Heart left ventricle (tissue), 16 donors: ENCODE measurements around the gene C3. TPM values are rescaled to one million over a fixed set of nuclear protein-coding genes. Genes with fewer than 3 reads are reported as not detected.

ENCODE experiments used
- ATAC-seq, 4 donors: fragments of 200-7000 bp; cut with Tn5 transposase; one replicate each; pipeline ENCODE4 v1.9.1; 2020 to 2022; ENCODE audit warnings: moderate library complexity in 4 of 4, mild to moderate bottlenecking in 3 of 4, moderate number of reproducible peaks in 1 of 4
- DNase-seq, 5 donors: peaks; one replicate each; pipeline ENCODE4 v3.0.0-alpha.2; 2020
- H3K27ac ChIP-seq, 12 donors: fragments of 200-600 bp; sonication (generic) in 4 of 12; one replicate each; pipeline versions ENCODE4 v1.5.0 to v1.8.0; 2016 to 2022; ENCODE audit warnings: mild to moderate bottlenecking in 2 of 12
- H3K27me3 ChIP-seq, 9 donors: fragments of 200-600 bp; sonication (generic) in 2 of 9; one replicate each; pipeline versions ENCODE4 v1.5.1 to v1.8.0; 2016 to 2022; ENCODE audit warnings: mild to moderate bottlenecking in 3 of 9
- H3K36me3 ChIP-seq, 9 donors: fragments of 200-600 bp; sonication (generic) in 2 of 9; one replicate each; pipeline versions ENCODE4 v1.5.0 to v1.8.0; 2018 to 2022; ENCODE audit warnings: mild to moderate bottlenecking in 2 of 9
- H3K4me1 ChIP-seq, 12 donors: fragments of 200-600 bp; sonication (generic) in 4 of 12; one replicate each; pipeline versions ENCODE4 v1.5.0 to v1.8.0; 2016 to 2022; ENCODE audit warnings: mild to moderate bottlenecking in 3 of 12
- H3K4me3 ChIP-seq, 12 donors: fragments of 200-600 bp; sonication (generic) in 4 of 12; one replicate each; pipeline versions ENCODE4 v1.5.0 to v1.8.0; 2017 to 2022; ENCODE audit warnings: mild to moderate bottlenecking in 9 of 12, moderate library complexity in 4 of 12
- H3K9me3 ChIP-seq, 12 donors: fragments of 200-600 bp; sonication (generic) in 4 of 12; one replicate each; pipeline versions ENCODE4 v1.5.0 to v1.8.0; 2016 to 2022; ENCODE audit warnings: mild to moderate bottlenecking in 1 of 12
- CTCF ChIP-seq, 12 donors: fragments of 200-600 bp; sonication (generic) in 4 of 12; IDR thresholded peaks; one replicate each; pipeline versions ENCODE4 v1.5.0 to v1.8.0; 2018 to 2022; ENCODE audit warnings: antibody characterized with exemption in 12 of 12, mild to moderate bottlenecking in 5 of 12
- POLR2A ChIP-seq, 2 donors: fragments of 450-650 bp; IDR thresholded peaks; one replicate each; pipeline ENCODE4 v1.6.1; 2017; ENCODE audit warnings: antibody characterized with exemption in 2 of 2, mild to moderate bottlenecking in 2 of 2, moderate library complexity in 2 of 2
- WGBS, 4 donors: extraction: QIAGEN DNeasy Blood & Tissue Kit in 2 of 4; methylation state at CpG; one replicate each; pipeline versions ENCODE4 v1.1.5 to v1.1.7; 2013 to 2018; 5-methylcytosine and 5-hydroxymethylcytosine counted together
- intact Hi-C, 10 donors: fragments of 100-400 bp; cut with DNase I; formaldehyde crosslinking; loops; one replicate each; pipeline versions ENCODE4 v1.11.1 to v1.14.2; 2022
- polyA plus RNA-seq, 2 donors: library from polyadenylated mRNA; stranded (reverse); fragments of 200-250 nt; gene quantifications; one replicate each; pipeline ENCODE4 v1.2.3, GENCODE V29; 2013
- total RNA-seq, 9 donors: library from RNA; depleted of rRNA in 2 of 9; stranded (reverse); fragments of >200 nt in 2 of 9; fragmentation: NEBNext Ultra II Directional in 3 of 9; extraction: Animal tissue kit (Norgen Biotek cat#: 25700) in 3 of 9; gene quantifications; one replicate each; pipeline versions ENCODE4 v1.1.0 to v1.2.4, GENCODE V29; 2016 to 2023
- donor health status: ischemic (EF 13 %, LVEDD 7.1; RV severe dilation, severe dysfunction).
- donor health status: healthy with polysubstance abuse.
- donor health status: DM: no; HTN: yes; CAD: no.
- donor health status: DM: no; HTN: no; CAD: no.
- donor health status: ischemic (EF 25% LVEDD 6.9; RV normal size, moderate dysfunction).
- donor health status: ischemic (EF 25% LVEDD 5.7; RV mildly dilated, moderate dysfunction).
- donor health status: healthy.
- donor health status: DM: yes; HTN: yes; CAD: no.
- donor health status: ischemic (EF 35%, LVEDD 5.7; RV mildly dilated, moderate dysfunction).
- donor health status: nonischemic (EF 11% LVEDD 7.7; RV severe dilation, severe dysfunction).
- donor health status: DM: yes; HTN: yes; CAD: no.
- donor health status: PGD.
- donor health status: ischemic (EF 29% LVEDD 5.4; RV normal size, mild dysfunction).
- donor health status: nonischemic (EF 23%, LVEDD 6.1; RV moderate dilation, normal function).

Gene C3
- total and polyA plus RNA-seq, 11 donors, result 31.7 to 1,888 (median 81.0) TPM

GRCh38 chr19:6707658-6708018 is 12.8 kb downstream of the C3 start:
- intact Hi-C loops, result no loop called here
- no peaks in the 10 kb centered on the region for H3K9me3 ChIP-seq
- WGBS, 4 donors, result 67 to 76% (median 73%) methylated on average over 14 to 16 of the region's 16 CpGs

GRCh38 chr19:6707011-6707657 is 13.3 kb downstream of the C3 start:
- DNase-seq (no peak), ATAC-seq (no peak)
- no peak for TF ChIP-seq CTCF (IDR thresholded peaks at IDR 0.05)
- no peak for TF ChIP-seq POLR2A (IDR thresholded peaks at IDR 0.05)
- H3K27ac ChIP-seq, result no peak overlapping the region
- no peaks in the 10 kb centered on the region for H3K4me1 ChIP-seq
- H3K4me3 ChIP-seq, result no peak overlapping the region
- peaks cover 0 to 38% (median 24%) of the 10 kb centered on the region in 9 donors for H3K27me3 ChIP-seq
- intact Hi-C loops, result no loop called here
- WGBS, 4 donors, result 80 to 86% (median 84%) methylated on average over 14 to 44 of the region's 44 CpGs
- H3K9me3 ChIP-seq, result no peaks in the 10 kb centered on the region
- peaks cover 0 to 4% (median 0%) of the 10 kb centered on the region in 9 donors for H3K36me3 ChIP-seq

More at GRCh38 chr19:6707658-6708018, 12.8 kb downstream of the C3 start:
- ATAC-seq (no peak), DNase-seq (no peak)
- Histone ChIP-seq H3K27me3 (peaks cover 0 to 43% (median 24%) of the 10 kb centered on the region in 9 donors), H3K4me1 (no peaks in the 10 kb centered on the region), H3K4me3 (no peak overlapping the region), H3K36me3 (peaks cover 0 to 4% (median 0%) of the 10 kb centered on the region in 9 donors), H3K27ac (no peak overlapping the region)
- TF ChIP-seq POLR2A (IDR thresholded peaks at IDR 0.05), result no peak
- TF ChIP-seq CTCF (IDR thresholded peaks at IDR 0.05), result no peak

DNA sequence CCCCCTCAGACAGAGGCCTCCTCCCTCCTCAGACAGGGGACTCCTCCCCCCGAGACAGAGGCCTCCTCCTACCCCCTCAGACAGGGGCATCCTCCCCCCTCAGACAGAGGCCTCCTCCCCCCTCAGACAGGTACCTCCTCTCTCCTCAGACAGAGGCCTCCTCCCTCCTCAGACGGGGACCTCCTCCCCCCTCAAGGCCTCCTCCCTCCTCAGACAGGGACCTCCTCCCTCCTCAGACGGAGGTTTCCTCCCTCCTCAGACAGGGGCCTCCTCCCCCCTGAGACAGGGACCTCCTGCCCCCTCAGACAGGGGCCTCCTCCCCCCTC is 13.9 kb downstream of the C3 start:
- H3K4me3 ChIP-seq, result no peak overlapping the region
- H3K36me3 ChIP-seq, result peaks cover 0 to 2% (median 0%) of the 10 kb centered on the region in 9 donors
- intact Hi-C loops, result no loop called here
- H3K9me3 ChIP-seq, result no peaks in the 10 kb centered on the region
- H3K27ac ChIP-seq, result no peak overlapping the region
- H3K4me1 ChIP-seq, result no peaks in the 10 kb centered on the region
- ATAC-seq, result no peak
- TF ChIP-seq CTCF (IDR thresholded peaks at IDR 0.05), result no peak
- no peak for TF ChIP-seq POLR2A (IDR thresholded peaks at IDR 0.05)
- peaks cover 0 to 33% (median 24%) of the 10 kb centered on the region in 9 donors for H3K27me3 ChIP-seq
- 53 to 76% (median 58%) methylated on average over 3 of the region's 3 CpGs for WGBS, 4 donors
- no peak for DNase-seq

- 77 to 81% (median 79%) methylated on average over 11 of the region's 11 CpGs for WGBS, 4 donors
- intact Hi-C loops, result no loop called here
- Histone ChIP-seq H3K4me3 (no peak overlapping the region), H3K9me3 (no peaks in the 10 kb centered on the region), H3K27me3 (peaks cover 0 to 28% (median 21%) of the 10 kb centered on the region in 9 donors), H3K27ac (no peak overlapping the region), H3K36me3 (no peaks in the 10 kb centered on the region), H3K4me1 (no peaks in the 10 kb centered on the region)
- TF ChIP-seq CTCF (IDR thresholded peaks at IDR 0.05) (no peak), POLR2A (IDR thresholded peaks at IDR 0.05) (no peak)
- no peak for ATAC-seq
- DNase-seq, result no peak
Observed at GRCh38 chr19:6705931-6706632, 14.4 kb downstream of the C3 start.
